ENCODE data around the gene MED15.

The MED15 gene

GRCh38 chr22:20625270-20625669 lies 117.9 kb downstream of the MED15 start:
- no peak for DNase-seq (ENCODE audit: low read depth in 2 of 2)

- no peak for DNase-seq (ENCODE audit: low read depth in 2 of 2)
Observed at GRCh38 chr22:20626811-20627210, 119.4 kb downstream of the MED15 start.

- no peak for DNase-seq (ENCODE audit: low read depth in 2 of 2)
Observed at GRCh38 chr22:20627432-20627831, 120.0 kb downstream of the MED15 start.

- DNase-seq (ENCODE audit: low read depth in 2 of 2) = no peak
Observed at GRCh38 chr22:20628081-20628939, 120.9 kb downstream of the MED15 start.

- no peak for DNase-seq (ENCODE audit: low read depth in 2 of 2)
Observed at GRCh38 chr22:20629401-20629800, 122.0 kb downstream of the MED15 start.

GRCh38 chr22:20630873-20631617 lies 123.6 kb downstream of the MED15 start:
- no peak for DNase-seq (ENCODE audit: low read depth in 2 of 2)

- DNase-seq (ENCODE audit: low read depth in 2 of 2) = no peak
Observed at GRCh38 chr22:20632082-20632481, 124.7 kb downstream of the MED15 start.

- DNase-seq (ENCODE audit: low read depth in 2 of 2) = no peak
Observed at GRCh38 chr22:20632518-20632917, 125.1 kb downstream of the MED15 start.

- no peak for DNase-seq (ENCODE audit: low read depth in 2 of 2)
Observed at GRCh38 chr22:20634560-20635226, 127.3 kb downstream of the MED15 start.

- DNase-seq (ENCODE audit: low read depth in 2 of 2) = no peak
Observed at GRCh38 chr22:20635227-20635591, 127.8 kb downstream of the MED15 start.

GRCh38 chr22:20636075-20636812 lies 128.8 kb downstream of the MED15 start:
- no peak for DNase-seq (ENCODE audit: low read depth in 2 of 2)

GRCh38 chr22:20636945-20637344 lies 129.5 kb downstream of the MED15 start:
- no peak for DNase-seq (ENCODE audit: low read depth in 2 of 2)
